Activated B cell treated with CpG ODN at 0.5 μM for 24 hours (primary cell): Measurements from ENCODE around the gene AGAP5. TPM values are rescaled to one million over a fixed set of nuclear protein-coding genes. Genes with fewer than 3 reads are reported as not detected.

ENCODE experiments used
- ATAC-seq: fragments of 200-7000 bp; cut with Tn5 transposase; one replicate; pipeline ENCODE4 v1.10.0; 2021; ENCODE audit warnings: low read depth, mild to moderate bottlenecking, moderate library complexity
- CTCF ChIA-PET: fragments of 350-600 bp; sonication (Branson Sonifier 250); formaldehyde crosslinking; loops from one replicate; lab custom pipeline; 2021; ENCODE audit warnings: antibody characterized with exemption; lab: Charles Lee
- POLR2A ChIA-PET: fragments of 350-600 bp; sonication (Branson Sonifier 250); formaldehyde crosslinking; loops from one replicate; lab custom pipeline; 2021; ENCODE audit warnings: antibody characterized with exemption; lab: Charles Lee
- DNase-seq: peaks from one replicate; pipeline ENCODE4 v3.0.0; 2022
- H3K27ac Mint-ChIP-seq: one replicate; pipeline ENCODE4 v1.8.0; 2020; ENCODE audit warnings: mixed read lengths
- H3K27me3 Mint-ChIP-seq: one replicate; pipeline ENCODE4 v1.8.0; 2021; ENCODE audit warnings: mixed read lengths
- H3K36me3 Mint-ChIP-seq: one replicate; pipeline ENCODE4 v1.8.0; 2021; ENCODE audit warnings: low read depth, mixed read lengths
- H3K4me1 Mint-ChIP-seq: one replicate; pipeline ENCODE4 v1.8.0; 2021; ENCODE audit warnings: mixed read lengths
- H3K4me3 Mint-ChIP-seq: one replicate; pipeline ENCODE4 v1.8.0; 2020; ENCODE audit warnings: mild to moderate bottlenecking, mixed read lengths
- H3K9me3 Mint-ChIP-seq: one replicate; pipeline ENCODE4 v1.8.0; 2020; ENCODE audit warnings: mixed read lengths
- CTCF ChIP-seq: fragments of 200-600 bp; IDR thresholded peaks from one replicate; pipeline ENCODE4 v1.8.0; 2022; ENCODE audit warnings: antibody characterized with exemption, mild to moderate bottlenecking
- intact Hi-C: fragments of 100-400 bp; cut with micrococcal nuclease; formaldehyde crosslinking; loops from one replicate; pipeline ENCODE4 v1.15.1; 2024
- total RNA-seq: library from RNA; stranded (reverse); gene quantifications from 2 replicates; pipeline ENCODE4 v1.2.3, GENCODE V29; 2022

AGAP5 gene
- total RNA-seq, 1 donor from 2014 or later: 15.0 TPM

GRCh38 chr10:73650537-73651331, 47.2 kb downstream of the AGAP5 start:
- DNase-seq (no peak), ATAC-seq (peak; percentile 33)
- Mint-ChIP-seq H3K9me3 (no peaks in the 10 kb centered on the region), H3K27me3 (no peaks in the 10 kb centered on the region), H3K4me3 (no peak overlapping the region), H3K27ac (no peak overlapping the region), H3K4me1 (peaks cover 12% of the 10 kb centered on the region), H3K36me3 (no peaks in the 10 kb centered on the region)
- ChIA-PET CTCF (interaction anchor here (1.6 kb wide), 2 partner anchors 10 to 121 kb away, joined by 3 to 5 read pairs; no protein-coding TSS in a partner anchor), POLR2A (no interaction called here)
- TF ChIP-seq CTCF: no peak
- intact Hi-C loops: no loop called here

- Mint-ChIP-seq H3K4me1 (peaks cover 12% of the 10 kb centered on the region), H3K4me3 (no peak overlapping the region), H3K27me3 (no peaks in the 10 kb centered on the region), H3K36me3 (no peaks in the 10 kb centered on the region), H3K27ac (no peak overlapping the region), H3K9me3 (no peaks in the 10 kb centered on the region)
- DNase-seq (no peak), ATAC-seq (no peak)
- ChIA-PET POLR2A (no interaction called here), CTCF (interaction anchor here (1.6 kb wide), 1 partner anchor 11 kb away, joined by 3 read pairs; no protein-coding TSS in a partner anchor)
- intact Hi-C loops: loop anchor here (10.0 kb wide), 1 partner anchor 1585 kb away; the partner anchor contains the start of gene COMTD1
- no peak for TF ChIP-seq CTCF
Observed at GRCh38 chr10:73649876-73650536, 47.9 kb downstream of the AGAP5 start.

- POLR2A ChIA-PET: no interaction called here
- CTCF ChIA-PET: no interaction called here
- Mint-ChIP-seq H3K9me3 (no peaks in the 10 kb centered on the region), H3K27me3 (no peaks in the 10 kb centered on the region), H3K4me3 (peak overlapping the region; percentile 21), H3K4me1 (peaks cover 14% of the 10 kb centered on the region), H3K27ac (no peak overlapping the region), H3K36me3 (no peaks in the 10 kb centered on the region)
- no peak for DNase-seq
- no peak for TF ChIP-seq CTCF
- no peak for ATAC-seq
- intact Hi-C loops: loop anchor here (10.0 kb wide), 1 partner anchor 1586 kb away; the partner anchor contains the start of gene COMTD1
Observed at GRCh38 chr10:73648975-73649829, 48.7 kb downstream of the AGAP5 start.

GRCh38 chr10:73647875-73648651, 49.8 kb downstream of the AGAP5 start:
- intact Hi-C loops: loop anchor here (10.0 kb wide), 1 partner anchor 1587 kb away; the partner anchor contains the start of gene COMTD1
- ChIA-PET CTCF (interaction anchor here (0.8 to 7.6 kb wide), 2 partner anchors 118 to 384 kb away, joined by 4 to 90 read pairs; no protein-coding TSS in a partner anchor), POLR2A (interaction anchor here (1.0 to 1.2 kb wide), 2 partner anchors 23 to 118 kb away, joined by 3 to 4 read pairs; no protein-coding TSS in a partner anchor)
- no peaks in the 10 kb centered on the region for H3K9me3 Mint-ChIP-seq
- no peak for TF ChIP-seq CTCF
- H3K4me3 Mint-ChIP-seq: peak overlapping the region; percentile 78
- H3K36me3 Mint-ChIP-seq: no peaks in the 10 kb centered on the region
- H3K4me1 Mint-ChIP-seq: peaks cover 21% of the 10 kb centered on the region
- H3K27me3 Mint-ChIP-seq: no peaks in the 10 kb centered on the region
- peak; percentile 13 for ATAC-seq
- H3K27ac Mint-ChIP-seq: no peak overlapping the region
- no peak for DNase-seq
